Mesodermal cell (in vitro differentiated cells): Measurements from ENCODE around the gene TRMT11.
A peak's percentile ranks its signal among the peaks of the same experiment; 100 is the strongest.

Experiments used
- H3K27ac ChIP-seq: 2 replicates; pipeline ENCODE4 v1.7.0; 2013; ENCODE audit warnings: mild to moderate bottlenecking, low read depth, low read length, moderate library complexity; ENCODE audit not compliant: severe bottlenecking
- H3K36me3 ChIP-seq: 2 replicates; pipeline ENCODE4 v1.7.1; 2013; ENCODE audit warnings: mild to moderate bottlenecking, low read length, moderate library complexity; ENCODE audit not compliant: control insufficient read depth, insufficient read depth
- H3K4me1 ChIP-seq: one replicate; pipeline ENCODE4 v1.7.1; 2013; ENCODE audit warnings: mild to moderate bottlenecking, low read length; ENCODE audit not compliant: insufficient read depth, control insufficient read depth, poor library complexity, severe bottlenecking
- H3K4me3 ChIP-seq: 2 replicates; pipeline ENCODE4 v1.7.0; 2013; ENCODE audit warnings: low read length, control low read depth, mild to moderate bottlenecking; ENCODE audit not compliant: insufficient read depth, poor library complexity, severe bottlenecking; ENCODE audit errors: extremely low read depth
- H3K9me3 ChIP-seq: 2 replicates; pipeline ENCODE4 v1.7.1; 2013; ENCODE audit warnings: mild to moderate bottlenecking, low read length, moderate library complexity; ENCODE audit not compliant: control insufficient read depth
- WGBS, 2 experiments: methylation state at CpG; one replicate each; pipeline ENCODE4 v1.1.5; 2013; ENCODE audit warnings: missing lambda C conversion rate in 2 of 2; ENCODE audit not compliant: insufficient coverage in 2 of 2; 5-methylcytosine and 5-hydroxymethylcytosine counted together

Gene TRMT11

DNA sequence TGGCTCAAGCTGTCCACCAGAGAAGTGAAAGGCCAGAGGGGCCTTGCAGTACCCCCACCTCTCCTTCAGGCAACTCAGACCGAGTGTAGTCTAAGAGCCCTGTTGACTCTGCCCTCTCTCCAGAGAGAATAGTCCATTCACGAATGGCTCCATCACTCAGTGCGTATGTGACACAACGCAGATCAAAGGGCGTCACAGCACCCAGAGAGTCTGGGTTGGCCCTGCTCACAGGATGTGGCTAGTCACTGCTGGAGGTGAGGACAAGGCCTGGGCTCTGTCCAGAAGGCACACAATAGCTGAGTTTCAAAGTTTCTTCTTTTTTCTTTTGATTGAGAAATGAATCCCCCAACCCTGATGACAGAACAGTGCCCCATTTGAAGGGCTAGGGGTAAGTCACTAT, 74.1 kb downstream of the TRMT11 start:
- peaks cover 13% of the 10 kb centered on the region for H3K36me3 ChIP-seq
- no peak overlapping the region for H3K4me3 ChIP-seq
- WGBS, 2 experiments: 91 to 100% methylated on average over 4 of the region's 5 CpGs
- no peak overlapping the region for H3K27ac ChIP-seq
- peaks cover 13% of the 10 kb centered on the region for H3K4me1 ChIP-seq
- H3K9me3 ChIP-seq: no peaks in the 10 kb centered on the region

DNA sequence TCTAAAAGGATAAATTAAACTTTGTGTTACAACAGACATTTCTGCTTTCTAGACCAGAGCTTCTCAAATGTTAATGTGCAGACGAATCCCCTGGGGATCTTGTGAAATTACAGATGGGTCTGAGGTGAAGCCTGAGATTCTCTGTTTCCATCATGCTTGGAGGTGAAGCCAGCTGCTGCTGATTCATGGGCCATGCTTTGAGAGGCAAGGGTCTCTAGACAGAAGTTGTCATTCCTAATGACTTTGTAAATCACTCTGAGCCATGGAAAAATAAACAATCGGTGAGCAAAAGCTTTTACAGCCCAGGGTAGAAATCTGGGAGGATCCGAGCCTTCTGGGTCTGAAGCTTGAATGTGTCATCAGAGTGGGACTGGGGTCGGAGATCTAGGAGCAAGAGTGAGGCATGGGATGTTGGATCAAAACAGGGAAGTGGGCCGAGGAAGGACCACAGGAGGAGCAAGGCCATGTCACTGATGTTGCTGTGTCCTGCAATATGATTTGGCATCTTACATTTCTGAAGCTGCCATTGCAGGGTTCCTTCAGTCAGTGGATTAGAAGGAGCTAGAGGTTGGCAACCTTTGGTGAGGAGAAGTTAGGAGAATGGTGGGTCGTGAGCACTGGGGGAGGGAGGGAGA, 77.3 kb downstream of the TRMT11 start:
- Histone ChIP-seq H3K36me3 (peaks cover 21% of the 10 kb centered on the region), H3K4me3 (no peak overlapping the region), H3K9me3 (no peaks in the 10 kb centered on the region), H3K4me1 (peaks cover 13% of the 10 kb centered on the region), H3K27ac (peak overlapping the region; percentile 78)
- 55 to 75% methylated on average over 6 of the region's 6 CpGs for WGBS, 2 experiments

DNA sequence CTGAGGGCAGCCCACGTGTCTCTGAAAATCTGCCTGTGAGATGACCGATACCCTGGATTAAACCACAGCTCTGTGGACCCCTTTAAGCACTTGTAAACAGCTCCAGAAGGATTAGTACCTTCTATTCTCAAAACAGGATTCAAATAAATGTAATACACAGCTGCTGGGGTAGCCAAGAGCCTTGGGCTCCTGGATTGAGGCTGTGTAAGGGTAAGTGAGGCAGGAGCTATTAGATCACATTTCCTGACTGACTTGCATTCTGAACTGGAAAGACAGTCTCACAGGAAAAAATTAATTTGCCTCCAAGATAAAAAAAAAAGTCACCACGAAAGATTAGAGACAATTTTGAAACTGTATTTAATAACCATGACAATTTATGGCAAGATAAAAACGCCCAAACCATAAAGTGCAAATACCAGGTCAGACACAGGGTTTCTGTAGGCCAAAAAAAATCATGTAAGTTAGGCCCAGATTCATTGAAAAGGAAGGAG, 78.0 kb downstream of the TRMT11 start:
- peaks cover 13% of the 10 kb centered on the region for H3K4me1 ChIP-seq
- peak overlapping the region; percentile 78 for H3K27ac ChIP-seq
- H3K4me3 ChIP-seq: no peak overlapping the region
- H3K9me3 ChIP-seq: no peaks in the 10 kb centered on the region
- WGBS, 2 experiments: 90 to 100% methylated on average over 2 to 3 of the region's 4 CpGs
- H3K36me3 ChIP-seq: peaks cover 21% of the 10 kb centered on the region

- WGBS, 2 experiments: 90 to 93% methylated on average over 4 to 6 of the region's 7 CpGs
- Histone ChIP-seq H3K36me3 (peaks cover 20% of the 10 kb centered on the region), H3K27ac (peak overlapping the region; percentile 78), H3K4me1 (peaks cover 13% of the 10 kb centered on the region), H3K4me3 (no peak overlapping the region), H3K9me3 (no peaks in the 10 kb centered on the region)
Measured at GRCh38 chr6:126064748-126065401, 78.5 kb downstream of the TRMT11 start.

DNA sequence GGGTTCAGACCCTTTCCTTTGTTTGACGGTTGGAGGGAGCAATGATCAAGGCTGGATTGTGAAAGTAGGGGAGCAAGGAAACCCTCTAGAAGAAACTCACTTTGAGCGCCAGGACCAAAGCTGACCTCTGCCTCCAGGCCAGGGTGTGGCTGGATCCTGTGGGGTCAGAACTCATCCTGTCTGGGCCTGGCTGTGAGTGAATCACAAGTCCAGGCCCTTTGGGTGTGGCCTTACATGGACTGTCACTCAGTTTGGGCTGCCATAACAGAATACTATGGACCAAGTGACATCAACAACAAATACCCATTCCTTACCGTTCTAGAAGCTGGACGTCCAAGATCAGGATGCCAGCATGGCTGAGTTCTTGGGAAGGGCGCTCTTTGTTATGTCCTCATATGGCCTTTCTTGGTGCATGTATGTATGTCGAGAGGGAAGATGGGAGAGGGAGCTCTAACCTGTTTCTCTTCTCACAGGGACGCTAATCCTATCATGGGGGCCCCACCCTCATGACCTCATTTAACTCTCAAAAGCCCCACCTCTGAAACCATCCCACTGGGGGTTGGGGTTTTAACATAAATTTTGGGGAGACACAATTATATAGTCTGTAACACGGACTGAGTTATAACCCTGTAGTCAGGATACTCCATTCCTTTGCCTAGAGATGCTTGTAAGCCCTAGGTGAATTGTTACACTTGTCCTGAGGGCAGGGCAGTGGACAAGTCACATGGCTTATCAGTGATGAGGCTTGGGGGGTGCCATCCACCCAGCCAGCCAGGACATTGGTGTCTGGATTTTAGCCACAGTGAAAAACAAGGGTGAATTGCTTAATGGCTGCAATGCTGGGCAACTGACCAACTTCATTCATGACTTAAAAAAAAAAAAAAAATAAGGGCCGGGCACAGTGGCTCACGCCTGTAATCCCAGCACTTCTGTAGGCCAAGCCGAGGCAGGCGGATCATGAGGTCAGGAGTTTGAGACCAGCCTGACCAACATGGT, 80.0 kb downstream of the TRMT11 start:
- H3K9me3 ChIP-seq: no peaks in the 10 kb centered on the region
- WGBS, 2 experiments: 91 to 100% methylated on average over 3 to 8 of the region's 12 CpGs
- peaks cover 18% of the 10 kb centered on the region for H3K36me3 ChIP-seq
- no peak overlapping the region for H3K4me3 ChIP-seq
- H3K27ac ChIP-seq: no peak overlapping the region
- peaks cover 13% of the 10 kb centered on the region for H3K4me1 ChIP-seq

GRCh38 chr6:126067073-126067472, 80.7 kb downstream of the TRMT11 start:
- H3K4me3 ChIP-seq: no peak overlapping the region
- H3K9me3 ChIP-seq: no peaks in the 10 kb centered on the region
- peaks cover 12% of the 10 kb centered on the region for H3K36me3 ChIP-seq
- peaks cover 13% of the 10 kb centered on the region for H3K4me1 ChIP-seq
- 83 to 100% methylated on average over 1 of the region's 3 CpGs for WGBS, 2 experiments
- no peak overlapping the region for H3K27ac ChIP-seq

GRCh38 chr6:126069449-126069848, 83.1 kb downstream of the TRMT11 start:
- Histone ChIP-seq H3K36me3 (peaks cover 14% of the 10 kb centered on the region), H3K27ac (no peak overlapping the region), H3K4me1 (peaks cover 5% of the 10 kb centered on the region), H3K9me3 (no peaks in the 10 kb centered on the region), H3K4me3 (no peak overlapping the region)
- 91 to 96% methylated on average over 6 of the region's 6 CpGs for WGBS, 2 experiments

- Histone ChIP-seq H3K36me3 (peaks cover 10% of the 10 kb centered on the region), H3K4me3 (no peak overlapping the region), H3K27ac (no peak overlapping the region), H3K4me1 (no peaks in the 10 kb centered on the region), H3K9me3 (no peaks in the 10 kb centered on the region)
- no CpG with 5 or more reads among the region's 7 CpGs for WGBS, 2 experiments
Measured at GRCh38 chr6:126071000-126071647, 84.8 kb downstream of the TRMT11 start.

GRCh38 chr6:126072172-126072571, 85.8 kb downstream of the TRMT11 start:
- no peaks in the 10 kb centered on the region for H3K4me1 ChIP-seq
- no CpG with 5 or more reads among the region's 3 CpGs for WGBS, 2 experiments
- no peaks in the 10 kb centered on the region for H3K9me3 ChIP-seq
- peaks cover 7% of the 10 kb centered on the region for H3K36me3 ChIP-seq
- no peak overlapping the region for H3K4me3 ChIP-seq
- no peak overlapping the region for H3K27ac ChIP-seq

DNA sequence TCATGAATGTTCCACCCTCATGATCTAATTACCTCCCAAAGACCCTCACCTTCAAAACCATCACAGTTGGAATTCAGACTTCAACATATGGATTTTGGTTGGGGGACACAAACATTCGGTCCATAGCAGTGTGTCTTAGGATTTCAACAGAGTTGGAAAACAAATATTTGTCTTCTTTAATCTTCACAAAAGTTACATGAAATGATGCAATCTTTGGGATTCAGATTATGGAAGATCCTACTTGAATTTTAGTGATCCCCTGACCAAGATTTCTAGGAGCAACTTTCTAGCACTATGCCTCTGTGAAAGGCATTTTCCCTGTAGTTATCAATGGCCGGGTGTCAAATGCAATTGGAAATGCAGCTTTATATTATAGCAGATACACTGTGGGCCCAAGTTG, 86.5 kb downstream of the TRMT11 start:
- Histone ChIP-seq H3K9me3 (no peaks in the 10 kb centered on the region), H3K4me1 (no peaks in the 10 kb centered on the region), H3K4me3 (no peak overlapping the region), H3K27ac (no peak overlapping the region), H3K36me3 (peaks cover 7% of the 10 kb centered on the region)
- WGBS, 2 experiments: no CpG with 5 or more reads among the region's 2 CpGs
